H7 (cell line): ENCODE data around the gene RARA. TPM values are rescaled to one million over a fixed set of nuclear protein-coding genes. Genes with fewer than 3 reads are reported as not detected.
A peak's percentile ranks its signal among the peaks of the same experiment; 100 is the strongest.
"Not testable (repeated sequence)": the region's sequence is repeated elsewhere in the genome, so short reads cannot be mapped to it uniquely, and the experiment has no call there.

Experiments used
- DNase-seq: peaks from one replicate; pipeline ENCODE4 v3.0.0; 2012
- H3K27me3 ChIP-seq: 2 replicates; pipeline ENCODE4 v1.6.0; 2011; ENCODE audit warnings: mild to moderate bottlenecking, low read length; ENCODE audit not compliant: control insufficient read depth, insufficient read depth
- H3K36me3 ChIP-seq: replicated peaks from 2 replicates; pipeline ENCODE4 v1.5.1; 2011; ENCODE audit warnings: low read length; ENCODE audit not compliant: control insufficient read depth, insufficient read depth
- H3K4me3 ChIP-seq: 2 replicates; pipeline ENCODE4 v1.5.1; 2011; ENCODE audit warnings: low read depth, mild to moderate bottlenecking, control low read depth, low read length, moderate library complexity; ENCODE audit not compliant: insufficient read depth
- total RNA-seq: library from RNA; depleted of rRNA; stranded (reverse); fragments of >200 nt; shearing (Covaris generic); gene quantifications from 2 replicates; pipeline ENCODE4 v1.2.3, GENCODE V29; 2014

The RARA gene
- total RNA-seq, 1 experiment from 2014 or later: 22.1 TPM

DNA sequence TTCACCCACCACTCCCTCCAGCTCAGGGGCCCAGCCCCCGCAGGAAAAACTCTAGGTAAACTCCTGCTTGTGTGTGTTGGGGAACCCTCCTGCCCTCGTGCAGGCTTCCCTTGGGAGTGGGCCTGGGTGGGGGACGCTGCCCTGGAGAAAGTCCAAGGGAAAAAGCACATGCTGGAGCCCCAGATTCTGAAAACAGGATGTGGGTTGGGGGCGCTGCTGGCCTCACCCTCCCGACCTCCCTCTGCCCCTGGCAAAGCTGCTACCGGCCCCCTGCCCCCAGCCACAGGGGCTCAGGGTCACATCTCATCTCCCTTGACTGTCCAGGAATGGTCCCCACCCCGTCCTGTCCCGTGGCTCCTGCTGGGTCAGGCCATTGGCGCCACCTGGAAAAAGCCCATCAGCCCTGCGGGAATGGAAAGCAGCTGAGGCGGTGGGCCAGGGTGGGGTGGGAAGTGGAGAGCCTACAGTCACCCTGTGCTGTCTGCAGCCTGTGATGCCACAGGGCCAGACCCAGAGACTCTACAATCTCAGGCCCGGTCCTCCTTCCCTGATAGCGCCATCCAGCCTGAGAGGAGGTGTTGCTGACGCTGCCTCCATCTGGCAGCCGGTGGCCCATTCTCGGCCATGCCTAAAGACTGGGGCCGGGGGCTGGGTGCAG lies 58.0 kb downstream of the RARA start:
- H3K36me3 ChIP-seq: no peaks in the 10 kb centered on the region
- no peak overlapping the region for H3K4me3 ChIP-seq
- peak; percentile 60 for DNase-seq
- peaks cover 28% of the 10 kb centered on the region for H3K27me3 ChIP-seq

DNA sequence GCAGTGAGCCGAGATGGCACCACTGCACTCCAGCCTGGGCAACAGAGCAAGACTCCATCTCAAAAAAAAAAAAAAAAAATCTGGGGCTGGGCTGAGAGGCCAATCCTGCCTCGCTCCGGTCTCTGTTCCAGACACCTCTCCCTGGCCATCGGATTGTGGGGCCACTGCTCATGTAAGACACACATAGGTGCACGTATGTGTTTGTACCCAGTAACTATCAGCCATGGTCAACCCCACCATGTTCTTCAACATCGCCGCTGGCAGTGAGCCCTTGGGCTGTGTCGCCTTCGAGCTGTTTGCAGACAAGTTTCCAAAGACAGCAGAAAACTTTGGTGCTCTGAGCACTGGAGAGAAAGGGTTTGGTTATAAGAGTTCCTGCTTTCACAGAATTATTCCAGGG lies 58.7 kb downstream of the RARA start:
- not testable (repeated sequence) for H3K4me3 ChIP-seq, DNase-seq, H3K36me3 ChIP-seq
- H3K27me3 ChIP-seq: peaks cover 21% of the 10 kb centered on the region

- no peaks in the 10 kb centered on the region for H3K36me3 ChIP-seq
- peaks cover 1% of the 10 kb centered on the region; the same call in 1 of the 2 replicates for H3K27me3 ChIP-seq
- DNase-seq: no peak
- no peak overlapping the region for H3K4me3 ChIP-seq
These were observed 60.9 kb downstream of the RARA start for GRCh38 chr17:40369923-40370322.

- DNase-seq: peak; percentile 82
- H3K27me3 ChIP-seq: no peaks in the 10 kb centered on the region
- no peaks in the 10 kb centered on the region for H3K36me3 ChIP-seq
- H3K4me3 ChIP-seq: no peak overlapping the region
These were observed 62.4 kb downstream of the RARA start for GRCh38 chr17:40371261-40371929.

DNA sequence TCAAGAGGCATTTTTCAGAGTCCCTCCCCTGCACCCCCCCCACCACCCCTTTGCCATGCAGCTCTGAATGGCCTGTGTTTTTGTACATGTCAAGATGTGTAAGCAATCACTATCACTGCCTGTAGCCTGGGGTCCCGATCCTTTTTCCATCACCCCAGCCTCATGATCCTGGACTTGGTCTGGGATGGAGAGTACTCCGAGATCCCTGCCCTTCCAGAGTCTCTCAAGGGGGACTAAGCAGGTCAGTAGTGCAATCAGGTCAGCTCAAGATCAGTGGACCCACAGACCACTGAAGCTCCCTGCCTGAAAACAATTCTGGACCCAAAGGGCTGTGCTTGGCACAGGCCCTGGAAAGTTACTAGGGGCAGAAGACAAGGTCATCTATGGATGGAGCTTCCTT lies 63.1 kb downstream of the RARA start:
- Histone ChIP-seq H3K36me3 (no peaks in the 10 kb centered on the region), H3K4me3 (no peak overlapping the region), H3K27me3 (no peaks in the 10 kb centered on the region)
- no peak for DNase-seq

DNA sequence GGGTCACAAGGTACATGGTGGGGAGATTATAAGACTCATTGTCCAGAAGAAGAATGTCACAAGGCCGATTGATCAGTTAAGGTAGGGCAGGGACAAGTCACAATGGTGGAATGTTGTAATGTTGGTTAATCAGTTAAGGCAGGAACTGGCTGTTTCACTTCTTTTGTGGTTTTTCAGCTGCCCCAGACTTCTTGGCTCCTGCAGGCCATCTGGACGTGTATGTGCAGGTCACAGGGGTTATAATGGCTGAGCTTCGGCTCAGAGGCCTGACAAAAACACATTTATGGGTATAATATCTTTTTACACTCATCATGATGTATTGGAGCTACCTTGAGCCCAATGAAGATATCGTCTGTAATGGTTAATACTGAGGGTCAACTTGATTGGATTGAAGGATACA lies 63.7 kb downstream of the RARA start:
- not testable (repeated sequence) for H3K36me3 ChIP-seq, H3K27me3 ChIP-seq, DNase-seq, H3K4me3 ChIP-seq

DNA sequence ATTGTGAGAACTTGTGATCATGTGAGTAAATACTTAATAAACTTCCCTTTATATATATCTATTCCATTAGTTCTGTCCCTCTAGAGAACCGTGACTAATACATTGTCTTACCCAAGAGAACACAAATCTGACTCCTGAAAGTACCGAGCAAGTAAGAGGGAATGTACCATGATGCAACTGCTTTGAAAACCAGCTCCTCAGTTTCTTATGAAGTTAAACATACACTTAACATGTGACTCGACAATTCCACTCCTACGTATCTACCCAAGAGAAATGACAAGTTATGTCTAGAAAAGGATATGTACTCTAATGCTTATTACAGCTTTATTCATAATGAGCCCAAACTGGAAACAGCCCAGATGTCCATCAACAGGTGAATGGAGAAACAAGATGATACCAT lies 64.3 kb downstream of the RARA start:
- no peak for DNase-seq
- Histone ChIP-seq H3K27me3 (no peaks in the 10 kb centered on the region), H3K36me3 (no peaks in the 10 kb centered on the region), H3K4me3 (no peak overlapping the region)

- Histone ChIP-seq H3K27me3 (no peaks in the 10 kb centered on the region), H3K36me3 (no peaks in the 10 kb centered on the region), H3K4me3 (no peak overlapping the region)
- DNase-seq: no peak
These were observed 65.0 kb downstream of the RARA start for GRCh38 chr17:40373999-40374398.

GRCh38 chr17:40374821-40375498 lies 66.0 kb downstream of the RARA start:
- DNase-seq: peak; percentile 67
- H3K36me3 ChIP-seq: no peaks in the 10 kb centered on the region

GRCh38 chr17:40375786-40376185 lies 66.8 kb downstream of the RARA start:
- DNase-seq, H3K36me3 ChIP-seq, H3K4me3 ChIP-seq, H3K27me3 ChIP-seq: not testable (repeated sequence)

More at GRCh38 chr17:40374821-40375498, 66.0 kb downstream of the RARA start:
- Histone ChIP-seq H3K4me3 (no peak overlapping the region), H3K27me3 (no peaks in the 10 kb centered on the region)

DNA sequence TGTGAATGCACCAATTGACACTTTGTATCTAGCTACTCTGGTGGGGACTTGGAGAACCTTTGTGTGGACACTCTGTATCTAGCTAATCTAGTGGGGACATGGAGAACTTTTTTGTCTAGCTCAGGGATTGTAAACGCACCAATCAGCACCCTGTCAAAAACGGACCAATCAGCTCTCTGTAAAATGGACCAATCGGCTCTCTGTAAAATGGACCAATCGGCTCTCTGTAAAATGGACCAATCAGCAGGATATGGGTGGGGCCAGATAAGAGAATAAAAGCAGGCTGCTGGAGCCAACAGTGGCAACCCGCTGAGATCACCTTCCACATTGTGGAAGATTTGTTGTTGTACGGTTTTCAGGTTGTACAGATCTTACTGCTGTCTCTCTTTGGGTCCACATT lies 67.6 kb downstream of the RARA start:
- not testable (repeated sequence) for H3K36me3 ChIP-seq, H3K27me3 ChIP-seq, DNase-seq, H3K4me3 ChIP-seq

DNA sequence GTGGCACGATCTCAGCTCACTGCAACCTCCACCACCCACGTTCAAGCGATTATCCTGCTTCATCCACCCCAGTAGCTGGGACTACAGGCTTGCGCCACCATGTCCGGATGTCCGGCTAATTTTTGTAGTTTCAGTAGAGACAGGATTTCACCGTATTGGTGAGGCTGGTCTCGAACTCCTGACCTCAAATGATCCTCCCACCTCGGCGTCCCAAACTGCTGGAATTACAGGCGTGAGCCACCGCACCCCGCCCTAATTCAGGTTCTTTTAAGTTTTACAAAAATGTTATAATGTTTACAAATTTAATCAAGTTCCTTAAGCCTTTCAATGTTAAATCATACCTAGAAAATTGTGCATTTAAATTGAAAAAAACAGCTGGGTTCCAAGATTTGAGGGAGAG lies 68.9 kb downstream of the RARA start:
- no peaks in the 10 kb centered on the region for H3K27me3 ChIP-seq
- no peak overlapping the region for H3K4me3 ChIP-seq
- DNase-seq: no peak
- no peaks in the 10 kb centered on the region for H3K36me3 ChIP-seq

GRCh38 chr17:40378966-40379365 lies 70.0 kb downstream of the RARA start:
- Histone ChIP-seq H3K36me3 (no peaks in the 10 kb centered on the region), H3K4me3 (no peak overlapping the region), H3K27me3 (no peaks in the 10 kb centered on the region)
- no peak for DNase-seq

DNA sequence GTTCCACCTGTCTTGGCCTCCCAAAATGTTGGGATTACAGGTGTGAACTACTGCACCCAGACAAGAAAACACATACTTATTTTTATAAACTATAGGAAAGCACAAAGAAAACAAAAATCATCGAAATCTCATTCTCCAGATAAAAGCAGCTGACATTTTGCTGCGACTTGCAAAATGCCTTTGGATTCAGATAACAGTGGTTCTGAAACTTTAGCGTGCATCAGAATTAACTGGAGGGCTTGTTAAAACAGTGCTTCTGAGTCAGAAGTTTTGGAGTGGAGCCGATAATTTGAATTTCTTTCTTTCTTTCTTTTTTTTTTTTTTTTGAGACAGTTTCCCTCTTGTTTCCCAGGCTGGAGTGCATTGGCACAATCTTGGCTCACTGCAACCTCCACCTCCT lies 73.3 kb downstream of the RARA start:
- no peaks in the 10 kb centered on the region for H3K27me3 ChIP-seq
- no peak for DNase-seq
- no peaks in the 10 kb centered on the region for H3K36me3 ChIP-seq
- H3K4me3 ChIP-seq: no peak overlapping the region

- H3K27me3 ChIP-seq, DNase-seq, H3K4me3 ChIP-seq: not testable (repeated sequence)
- H3K36me3 ChIP-seq: peaks cover 27% of the 10 kb centered on the region
These were observed 77.6 kb downstream of the RARA start for GRCh38 chr17:40386555-40386954.
